ENCODE results near the gene RNF103. TPM values are rescaled to one million over a fixed set of nuclear protein-coding genes. Genes with fewer than 3 reads are reported as not detected.

RNF103 gene
- total and polyA plus RNA-seq, 2 of the 13 experiments (the other 11 are each of a cell fraction or from before 2014, with no cell fraction given): 19.8 to 21.1 TPM

GRCh38 chr2:86563650-86564061 is 60.0 kb downstream of the RNF103 start (continued):
- no peak for TF ChIP-seq AKNA (CRISPR knock-in tag; IDR thresholded peaks at IDR 0.05; ENCODE audit: borderline replicate concordance)
- no peak for TF ChIP-seq LRRFIP1 (CRISPR knock-in tag; conservative IDR thresholded peaks at IDR 0.05)
- TF ChIP-seq NFRKB (IDR thresholded peaks at IDR 0.05): no peak
- TF ChIP-seq SMAD9 (CRISPR knock-in tag; IDR thresholded peaks at IDR 0.05): no peak
- 0 out of 4 replicates have a peak, but pooled peaks of 1 of the 2 experiments have one; percentile 43 for TF ChIP-seq KLF16 (CRISPR knock-in tag; IDR thresholded peaks at IDR 0.05)
- TF ChIP-seq TEAD2 (CRISPR knock-in tag; IDR thresholded peaks at IDR 0.05): no peak
- peak; percentile 34; the same call in 1 of the 2 replicates for TF ChIP-seq SNAI1 (CRISPR knock-in tag; IDR thresholded peaks at IDR 0.05; ENCODE audit: borderline replicate concordance)
- no peak for TF ChIP-seq ZNF414 (CRISPR knock-in tag; IDR thresholded peaks at IDR 0.05)
- no peak for TF ChIP-seq HOMEZ (CRISPR knock-in tag; IDR thresholded peaks at IDR 0.05; ENCODE audit: low read depth)
- no peak for TF ChIP-seq ZBTB49 (CRISPR knock-in tag; IDR thresholded peaks at IDR 0.05; ENCODE audit: borderline replicate concordance)
- TF ChIP-seq ZNF615 (CRISPR knock-in tag; IDR thresholded peaks at IDR 0.05; ENCODE audit: borderline replicate concordance): no peak
- TF ChIP-seq MXD1 (CRISPR knock-in tag; IDR thresholded peaks at IDR 0.05): 0 out of 2 replicates have a peak, but pooled peaks have one; percentile 33
- TF ChIP-seq ZSCAN20 (CRISPR knock-in tag; IDR thresholded peaks at IDR 0.05; ENCODE audit: borderline replicate concordance): no peak
- TF ChIP-seq ARNT (IDR thresholded peaks at IDR 0.05): no peak
- no peak for TF ChIP-seq MXI1 (IDR thresholded peaks at IDR 0.05; ENCODE audit: borderline replicate concordance, low read depth, low read length)
- peak; percentile 77 for TF ChIP-seq ZNF670 (CRISPR knock-in tag; IDR thresholded peaks at IDR 0.05; ENCODE audit: borderline replicate concordance)
- TF ChIP-seq ZNF766 (CRISPR knock-in tag; IDR thresholded peaks at IDR 0.05; ENCODE audit: borderline replicate concordance): no peak; the same call in 1 of the 2 replicates
- TF ChIP-seq SMARCC2 (IDR thresholded peaks at IDR 0.05): no peak

Measured in HepG2 (cell line).